Measurements from ENCODE around the gene CIZ1.
"Not testable (repeated sequence)": the region's sequence is repeated elsewhere in the genome, so short reads cannot be mapped to it uniquely, and the experiment has no call there.

CIZ1 gene

DNA sequence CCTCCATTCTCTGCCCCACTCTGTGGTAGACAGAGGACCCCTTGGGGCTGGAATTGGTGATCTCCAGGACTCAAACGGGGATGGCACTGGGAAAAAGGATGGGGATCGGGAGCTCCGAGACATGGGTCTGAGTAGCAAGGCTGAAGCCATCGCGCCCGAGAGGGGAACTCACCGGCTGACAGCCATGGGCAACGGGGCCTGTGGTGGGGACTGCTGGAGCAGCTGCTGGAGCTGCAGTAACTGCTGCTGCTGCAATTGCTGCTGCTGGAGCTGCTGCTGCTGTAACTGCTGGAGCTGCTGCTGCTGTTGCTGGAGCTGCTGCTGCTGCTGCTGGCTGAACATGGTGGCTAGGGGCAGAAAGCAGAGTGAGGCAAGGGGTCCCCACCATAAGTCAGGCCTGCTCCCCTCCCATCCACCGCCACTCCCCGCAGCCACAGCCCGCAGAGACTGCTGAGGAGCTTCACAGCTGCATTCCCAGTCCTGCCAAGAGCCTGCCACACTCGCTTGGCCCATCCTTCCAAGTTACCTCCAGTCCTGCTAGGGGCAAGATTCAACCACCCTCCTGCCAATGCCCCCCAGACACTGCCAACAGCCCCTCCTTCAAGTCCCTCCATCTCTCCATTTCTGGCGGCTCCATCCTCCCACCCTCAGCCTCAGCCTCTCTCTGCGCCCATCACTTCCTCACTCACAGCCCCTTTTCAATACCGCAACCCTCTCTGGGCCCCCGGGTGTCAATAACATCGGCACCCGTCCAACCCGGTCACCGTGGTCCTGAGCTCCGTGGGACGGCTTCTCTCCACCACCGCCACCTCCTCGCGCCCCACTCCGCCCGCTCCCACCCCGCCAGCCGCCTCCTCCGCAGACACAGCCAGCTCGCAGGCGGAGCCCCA is 611 bp downstream of the CIZ1 start:
- DNase-seq: no peak

DNA sequence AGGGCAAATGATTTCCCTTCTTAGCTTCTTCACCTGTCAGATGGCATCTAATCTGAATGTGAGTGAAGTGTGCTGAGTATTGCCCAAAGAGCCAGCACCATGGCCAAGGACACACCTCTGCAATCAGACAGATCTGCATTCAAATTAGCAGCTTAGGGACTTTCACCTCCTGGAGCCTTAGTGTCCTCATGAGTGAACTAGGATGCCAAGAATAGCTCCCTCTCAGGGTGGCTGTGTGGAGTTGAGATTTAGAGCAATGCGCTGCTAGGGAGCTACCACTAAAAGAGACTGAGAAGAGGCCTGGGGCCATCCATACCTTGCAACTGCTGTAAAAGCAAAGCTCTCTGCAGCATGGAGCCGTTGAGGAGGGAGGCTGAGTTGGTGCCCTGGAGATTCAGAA is 1.4 kb downstream of the CIZ1 start:
- no peak for DNase-seq

DNA sequence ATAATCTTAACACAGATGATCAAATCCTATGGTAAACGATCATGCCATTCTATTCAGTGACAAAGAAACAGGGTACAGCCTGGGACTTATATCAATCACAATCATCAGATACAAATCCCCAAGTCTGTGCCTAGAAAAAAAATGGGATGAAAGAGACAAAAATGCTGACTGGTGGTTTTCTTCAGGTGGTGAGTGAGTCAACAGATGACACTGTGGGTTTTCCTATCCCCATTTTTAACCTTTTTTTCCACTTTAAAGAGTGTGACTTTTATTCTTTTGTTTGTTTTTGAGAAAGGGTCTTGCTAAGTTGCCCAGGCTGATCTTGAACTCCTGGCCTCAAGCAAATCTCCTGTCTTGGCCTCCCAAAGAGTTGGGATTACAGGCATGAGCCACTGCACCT is 3.2 kb downstream of the CIZ1 start:
- no peak for DNase-seq

DNA sequence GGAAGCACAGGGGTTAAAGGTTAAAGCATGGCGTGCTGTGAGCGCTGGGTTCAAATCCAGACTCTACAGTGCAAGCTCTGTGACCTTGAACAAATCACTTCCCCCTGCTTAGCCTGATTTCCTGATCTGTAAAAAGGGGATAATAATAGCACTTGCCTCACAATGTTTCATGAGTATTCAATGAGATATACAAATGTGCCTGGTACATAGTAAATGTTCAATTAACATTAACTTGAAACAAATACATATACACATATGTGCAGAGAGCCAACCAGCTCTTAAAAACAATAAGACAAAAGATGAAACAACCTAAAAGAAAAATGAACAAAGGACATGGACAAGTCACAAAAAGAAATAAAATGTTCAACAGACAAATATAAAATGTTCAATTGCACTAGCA is 4.0 kb downstream of the CIZ1 start:
- DNase-seq: no peak

DNA sequence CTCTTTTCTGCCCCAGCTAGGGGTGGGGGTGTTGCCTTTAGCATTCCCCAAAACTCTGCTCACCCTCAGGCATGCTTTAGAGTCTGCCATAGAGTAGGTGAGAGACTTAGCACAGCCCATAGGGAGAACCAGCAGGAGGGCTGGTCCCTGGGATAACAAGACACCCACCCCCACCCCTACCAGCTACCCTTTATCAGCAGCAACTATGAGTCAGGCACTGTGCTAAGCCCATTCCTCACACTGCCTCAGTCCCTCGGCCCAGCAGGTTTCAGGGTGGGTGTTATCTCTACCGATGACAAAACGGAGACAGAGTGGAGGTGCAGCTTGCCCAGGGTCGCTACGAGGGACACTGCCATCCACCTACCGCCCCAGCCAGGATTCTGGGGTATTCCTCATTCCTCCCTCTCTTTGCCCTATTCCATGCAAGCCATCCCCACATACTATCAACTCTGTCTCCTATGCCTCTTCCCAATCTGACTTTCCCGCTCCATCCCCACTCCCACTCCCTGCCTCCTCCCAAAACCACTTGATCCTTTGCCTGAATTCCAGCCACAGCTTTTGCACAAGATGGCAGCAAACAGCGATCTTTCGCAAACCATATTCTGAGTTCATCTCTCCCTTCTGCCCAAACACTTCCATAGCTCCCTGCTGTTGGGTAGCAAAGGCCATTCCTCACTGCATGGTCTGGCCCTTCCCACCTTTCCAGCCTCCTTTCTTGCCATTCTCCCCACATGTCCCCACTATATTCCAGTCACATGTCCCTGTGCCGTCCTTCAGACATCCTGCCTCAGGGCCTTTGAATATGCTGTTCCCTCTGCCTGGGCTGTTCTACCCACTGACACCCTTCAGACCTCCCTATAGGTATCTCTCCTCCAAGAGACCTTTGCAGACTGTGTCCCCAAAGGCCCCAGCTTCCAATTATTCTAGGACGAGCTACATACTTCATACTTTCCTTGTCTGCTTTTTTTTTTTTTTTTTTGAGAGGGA is 5.1 kb downstream of the CIZ1 start:
- no peak for DNase-seq

DNA sequence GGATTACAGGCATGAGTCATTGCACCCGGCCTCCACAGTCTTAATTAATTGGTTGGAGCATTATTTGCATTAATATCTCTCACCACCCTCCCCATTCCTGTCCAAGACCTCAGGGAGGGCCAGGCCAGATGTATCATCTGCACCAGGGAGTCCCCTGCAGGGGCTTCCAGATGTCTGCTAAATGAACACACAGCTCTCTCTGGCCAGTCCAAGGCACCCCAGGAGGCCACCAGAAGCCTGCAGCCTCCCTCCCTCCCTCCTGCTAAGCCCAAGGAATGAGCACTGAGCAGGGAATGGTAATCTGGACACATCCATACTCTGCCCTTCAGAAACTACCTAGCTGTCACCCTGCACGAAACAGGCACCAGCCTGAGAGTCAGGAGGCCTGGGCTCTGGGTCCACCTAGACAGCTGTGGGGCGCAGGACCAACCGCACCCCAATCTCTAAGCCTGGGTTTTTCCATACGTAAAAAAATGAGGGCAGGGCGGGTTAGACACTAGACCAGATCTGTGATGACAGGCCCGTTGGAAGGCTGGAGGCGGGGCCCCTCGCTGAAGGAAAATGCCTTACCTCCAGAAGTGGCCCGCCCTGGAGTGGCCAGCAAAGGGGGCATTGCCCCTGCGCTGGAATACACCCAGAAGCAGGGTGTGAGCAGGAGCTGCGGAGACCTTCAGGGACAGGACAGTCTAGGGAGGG is 8.3 kb downstream of the CIZ1 start:
- no peak for DNase-seq

DNA sequence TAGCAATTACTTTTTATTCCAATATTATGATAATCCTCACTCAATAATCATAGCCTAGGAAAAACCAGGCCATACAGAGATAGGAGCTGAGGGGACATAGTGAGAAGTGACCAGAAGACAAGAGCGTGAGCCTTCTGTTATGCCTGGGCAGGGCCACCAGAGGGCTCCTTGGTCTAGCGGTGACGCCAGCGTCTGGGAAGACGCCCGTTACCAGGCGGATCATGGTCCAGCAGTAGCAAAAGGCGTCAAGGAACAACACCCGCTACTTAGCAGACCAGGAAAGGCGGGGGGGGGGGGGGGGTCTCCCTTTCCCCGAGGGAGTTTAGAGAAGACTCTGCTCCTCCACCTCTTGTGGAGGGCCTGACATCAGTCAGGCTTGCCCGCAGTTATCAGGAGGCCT is 9.9 kb downstream of the CIZ1 start:
- DNase-seq: not testable (repeated sequence)

DNA sequence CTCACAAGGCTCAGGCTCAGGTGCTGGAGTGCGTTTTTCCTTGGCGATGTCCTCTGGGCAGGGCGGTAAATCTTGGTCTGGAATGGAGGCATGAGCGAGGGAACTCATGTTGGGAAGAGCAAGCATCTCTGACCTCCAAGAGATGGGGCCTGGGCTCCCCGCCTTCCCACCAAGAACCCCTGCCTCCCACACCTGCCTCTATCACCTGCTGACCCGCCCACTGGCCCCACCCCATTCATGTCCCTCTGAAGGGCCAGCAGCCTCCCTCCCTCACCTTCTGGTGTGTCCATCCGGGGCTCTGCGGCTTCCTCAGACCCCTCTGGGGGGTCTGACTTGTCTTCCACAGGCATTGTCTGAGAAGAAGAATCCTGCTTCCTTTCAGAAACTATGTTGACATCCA is 10.9 kb downstream of the CIZ1 start:
- no peak for DNase-seq

DNA sequence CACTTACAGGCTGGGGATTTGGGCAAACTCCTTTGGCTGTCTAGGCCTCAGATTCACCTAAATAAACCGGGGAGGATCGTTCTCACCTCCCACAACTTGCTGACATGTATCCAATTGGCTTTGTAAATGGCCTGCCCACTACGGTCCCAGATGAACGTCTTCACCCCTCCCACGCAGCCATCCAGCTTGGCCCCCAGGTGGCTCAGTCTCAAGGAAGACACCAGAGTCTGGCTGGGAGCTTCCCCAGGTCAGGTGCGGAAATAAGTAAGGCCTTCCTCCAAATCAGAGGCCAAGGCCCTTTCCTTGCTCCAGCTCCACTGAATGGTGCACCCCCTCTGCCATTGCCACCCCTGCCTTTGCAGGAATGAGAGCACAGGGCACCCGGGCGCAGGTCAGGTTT is 11.4 kb downstream of the CIZ1 start:
- no peak for DNase-seq

DNA sequence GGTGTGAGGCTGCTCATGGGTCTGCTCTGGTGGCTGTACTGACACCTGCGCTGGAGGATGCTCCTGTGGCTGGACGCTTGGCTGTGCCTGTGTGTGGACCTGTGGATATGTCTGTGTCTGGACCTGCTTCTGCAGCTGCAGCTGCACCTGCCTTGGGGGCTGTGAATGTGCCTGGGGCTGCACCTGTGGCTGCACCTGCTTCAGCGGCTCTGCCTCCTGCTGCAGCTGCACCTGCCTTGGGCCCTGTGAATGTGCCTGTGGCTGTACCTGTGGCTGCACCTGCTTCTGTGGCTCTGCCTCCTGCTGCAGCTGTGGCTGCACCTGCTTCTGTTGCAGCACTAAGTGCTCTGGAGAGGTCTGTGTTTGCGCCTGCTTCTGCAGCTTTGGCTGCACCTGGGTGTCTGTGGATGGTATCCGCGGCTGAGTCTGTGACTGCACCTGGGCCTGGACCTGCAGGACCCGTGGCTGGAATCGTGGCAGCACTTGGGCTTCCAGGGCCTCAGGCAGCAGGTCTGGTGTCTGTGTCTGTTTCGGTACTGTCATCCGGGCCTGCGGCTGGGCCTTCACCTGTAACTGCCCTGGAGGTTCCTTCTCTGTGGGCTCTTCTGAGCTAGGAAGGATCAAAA is 12.5 kb downstream of the CIZ1 start:
- no peak for DNase-seq

DNA sequence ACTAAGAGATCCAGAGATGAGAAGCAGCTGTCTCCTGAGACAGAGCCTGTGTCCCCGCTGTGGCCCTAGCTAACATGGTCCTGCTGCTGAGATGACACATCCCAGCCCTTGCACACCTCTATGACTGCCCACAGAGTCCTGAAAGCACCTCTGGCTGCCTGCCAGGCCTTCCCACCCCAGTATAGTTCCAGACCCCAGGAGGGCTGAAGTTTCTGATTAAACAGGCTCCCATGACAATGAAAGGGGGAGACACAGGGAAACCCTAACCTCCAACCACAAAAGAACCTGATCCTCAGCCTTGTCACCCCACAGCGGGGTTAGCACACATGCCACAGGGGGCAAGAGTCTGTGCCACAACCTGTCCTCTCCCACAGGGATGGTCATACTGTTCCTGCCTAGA is 15.6 kb downstream of the CIZ1 start:
- DNase-seq: no peak

DNA sequence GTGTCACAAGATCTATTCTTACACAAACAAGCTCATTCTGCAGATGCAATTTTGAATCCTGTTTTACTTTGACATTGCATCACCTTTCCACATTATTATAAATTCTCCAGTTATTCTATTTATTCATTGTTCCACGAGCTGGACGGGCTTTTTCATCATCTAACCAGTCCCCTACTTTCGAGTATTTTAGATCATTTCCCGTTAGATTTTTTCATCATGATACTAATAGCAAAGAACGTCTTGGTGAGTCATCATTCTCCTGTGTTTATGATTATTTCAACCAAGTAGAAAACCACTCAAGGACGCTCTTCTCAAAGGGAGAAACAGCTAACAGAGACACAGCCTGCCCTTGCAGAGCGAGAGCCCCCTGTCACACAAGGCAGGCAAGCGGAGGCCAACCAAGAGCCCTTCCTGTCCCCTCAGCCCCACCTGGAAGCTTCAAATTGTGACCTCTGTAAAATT is 16.2 kb downstream of the CIZ1 start:
- no peak for DNase-seq

DNA sequence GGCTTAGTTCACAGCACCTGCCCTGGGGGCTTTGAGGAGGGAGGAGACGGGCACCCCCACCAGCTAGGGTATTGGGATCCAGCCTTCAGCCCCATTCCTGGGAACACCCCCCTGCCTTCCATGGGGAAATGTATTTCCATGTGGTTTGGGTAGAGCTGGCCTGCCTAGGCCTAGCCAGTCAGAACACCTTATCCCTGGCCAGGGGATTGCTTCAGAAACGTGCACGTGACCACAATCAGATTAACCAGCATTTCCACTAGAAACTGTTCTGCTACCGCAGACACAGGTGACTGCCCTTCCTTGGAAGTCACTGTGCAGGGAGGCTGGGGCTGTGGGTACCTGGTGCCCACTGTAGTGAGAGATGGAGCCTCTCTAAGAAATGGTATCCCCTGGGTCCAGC is 17.3 kb downstream of the CIZ1 start:
- DNase-seq: no peak

DNA sequence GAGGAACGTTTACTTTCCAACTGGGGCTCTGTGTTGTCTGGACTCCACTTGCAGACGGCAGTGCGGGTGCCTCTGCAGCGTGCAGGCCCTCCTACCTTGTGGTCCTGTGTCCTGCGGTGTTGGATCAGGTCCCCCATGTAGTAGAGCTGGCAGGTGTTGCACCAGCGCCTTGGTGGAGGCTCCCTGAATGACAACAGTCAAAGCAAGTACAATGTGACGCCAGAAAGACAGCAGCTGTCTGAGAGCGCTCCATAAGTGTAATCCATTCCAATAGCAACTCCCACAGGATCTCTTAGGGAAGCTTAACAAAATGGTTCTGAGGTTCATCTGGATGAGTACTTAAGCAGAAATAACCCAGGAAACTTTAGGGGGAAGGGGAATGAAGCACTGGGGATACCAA is 21.4 kb downstream of the CIZ1 start:
- DNase-seq: no peak

DNA sequence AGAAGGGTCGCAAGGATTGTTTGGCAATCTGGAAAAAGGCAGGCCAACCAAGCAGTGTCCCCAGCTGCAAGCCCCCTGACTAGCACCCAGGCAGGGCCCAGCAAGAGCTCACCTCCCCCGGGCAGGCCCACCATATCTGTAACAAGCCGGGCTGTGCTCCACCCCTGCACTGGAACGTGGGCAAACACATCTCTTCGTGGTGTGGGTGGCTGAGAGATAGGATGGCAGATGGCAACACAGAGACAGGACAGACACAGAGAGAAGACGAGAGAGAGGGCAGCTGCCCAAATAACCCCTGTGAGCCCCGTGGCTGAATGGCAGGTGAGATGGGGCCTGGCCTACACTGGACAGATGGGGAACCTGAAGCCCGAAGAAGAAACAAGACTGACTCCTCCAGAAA is 21.9 kb downstream of the CIZ1 start:
- no peak for DNase-seq

DNA sequence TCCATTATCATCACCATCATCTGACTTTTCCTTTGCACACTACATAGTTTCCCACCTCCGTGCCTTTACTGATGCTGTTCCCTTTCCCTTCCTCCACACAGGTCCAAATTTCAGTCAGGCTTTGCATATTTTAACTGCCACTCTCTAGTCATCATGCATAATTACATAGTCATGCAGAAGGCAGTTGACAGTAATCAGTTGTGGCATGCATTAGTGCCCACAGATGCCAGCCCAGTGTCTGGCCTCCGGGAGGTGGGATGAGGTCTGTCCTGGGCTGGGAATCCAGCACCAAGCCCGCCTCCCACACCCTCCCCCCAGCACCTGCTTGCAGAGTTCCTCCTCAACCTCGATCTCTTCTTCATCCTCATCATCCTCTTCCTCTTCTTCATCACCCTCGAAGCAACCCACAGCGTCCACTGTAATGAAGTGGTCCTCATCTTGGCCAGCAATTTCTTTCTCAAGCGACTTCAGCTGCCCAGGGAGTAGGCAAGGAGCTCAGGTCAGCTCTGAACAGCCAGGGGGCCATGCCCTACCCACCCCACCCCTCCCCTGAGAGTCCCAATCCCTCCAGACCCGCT is 22.6 kb downstream of the CIZ1 start:
- no peak for DNase-seq

DNA sequence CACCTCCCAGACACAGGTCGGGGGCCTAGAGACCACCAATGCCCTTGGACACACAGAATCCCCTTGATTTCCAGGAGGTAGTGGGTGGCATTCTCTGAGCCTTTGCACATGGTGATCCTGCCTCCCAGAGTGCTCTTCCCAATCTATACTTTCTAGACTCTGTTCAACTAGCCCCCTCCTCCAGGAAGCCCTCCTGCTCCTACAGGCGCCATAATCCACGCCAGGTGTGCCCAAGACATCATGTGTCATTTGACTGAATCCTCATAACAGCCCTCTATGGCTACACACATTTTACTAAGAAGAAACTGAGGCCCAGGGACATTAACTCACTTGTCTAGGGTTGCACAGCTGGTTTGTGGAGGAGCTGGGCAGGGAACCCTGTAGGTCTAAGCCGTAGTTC is 24.2 kb downstream of the CIZ1 start:
- no peak for DNase-seq

DNA sequence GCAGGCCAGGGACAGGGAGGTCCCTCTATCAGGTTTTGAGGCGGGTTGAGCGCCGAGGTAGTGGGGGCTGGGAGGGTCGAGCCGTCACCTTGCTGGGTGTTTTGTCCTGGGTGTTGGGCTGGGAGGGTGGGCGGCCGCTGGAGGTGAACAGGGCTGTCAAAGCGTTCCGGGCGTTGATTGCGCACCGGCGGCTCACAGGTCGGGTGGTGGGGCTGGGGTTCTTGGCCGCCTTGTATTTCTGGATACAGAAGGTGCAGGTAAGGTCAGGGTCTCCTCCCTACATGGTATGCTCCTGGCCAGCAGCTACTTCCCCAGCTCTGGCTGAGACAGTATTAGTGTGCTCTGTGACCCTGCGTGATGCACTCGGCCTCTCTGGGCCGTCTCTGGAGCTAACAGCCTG is 25.2 kb downstream of the CIZ1 start:
- no peak for DNase-seq

DNA sequence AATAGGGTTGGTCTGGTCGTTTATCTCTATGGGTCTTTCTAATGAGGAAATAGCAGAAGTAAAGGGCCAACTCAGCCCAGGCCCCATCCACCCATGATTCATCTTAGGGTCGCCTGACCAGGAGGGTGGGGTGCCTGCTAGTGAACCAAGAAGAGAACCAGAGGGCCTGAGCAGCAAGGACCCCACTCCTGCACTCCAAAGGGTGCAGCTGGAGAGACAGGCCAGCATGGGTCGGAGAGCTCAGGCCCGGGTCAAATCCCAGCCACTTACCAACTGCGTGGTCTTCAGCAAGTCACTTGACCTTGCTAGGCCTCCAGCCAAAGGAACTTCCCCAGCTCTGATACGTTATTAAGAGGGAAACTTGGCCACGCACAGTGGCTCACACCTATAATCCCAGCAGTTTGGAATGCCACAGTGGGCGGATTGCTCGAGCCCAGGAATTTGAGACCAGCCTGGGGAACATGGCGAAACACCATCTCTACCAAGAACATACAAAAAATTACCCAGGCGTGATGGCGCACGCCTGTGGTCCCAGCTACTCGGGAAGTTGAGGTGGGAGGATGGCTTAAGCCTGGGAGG is 27.0 kb downstream of the CIZ1 start:
- no peak for DNase-seq

DNA sequence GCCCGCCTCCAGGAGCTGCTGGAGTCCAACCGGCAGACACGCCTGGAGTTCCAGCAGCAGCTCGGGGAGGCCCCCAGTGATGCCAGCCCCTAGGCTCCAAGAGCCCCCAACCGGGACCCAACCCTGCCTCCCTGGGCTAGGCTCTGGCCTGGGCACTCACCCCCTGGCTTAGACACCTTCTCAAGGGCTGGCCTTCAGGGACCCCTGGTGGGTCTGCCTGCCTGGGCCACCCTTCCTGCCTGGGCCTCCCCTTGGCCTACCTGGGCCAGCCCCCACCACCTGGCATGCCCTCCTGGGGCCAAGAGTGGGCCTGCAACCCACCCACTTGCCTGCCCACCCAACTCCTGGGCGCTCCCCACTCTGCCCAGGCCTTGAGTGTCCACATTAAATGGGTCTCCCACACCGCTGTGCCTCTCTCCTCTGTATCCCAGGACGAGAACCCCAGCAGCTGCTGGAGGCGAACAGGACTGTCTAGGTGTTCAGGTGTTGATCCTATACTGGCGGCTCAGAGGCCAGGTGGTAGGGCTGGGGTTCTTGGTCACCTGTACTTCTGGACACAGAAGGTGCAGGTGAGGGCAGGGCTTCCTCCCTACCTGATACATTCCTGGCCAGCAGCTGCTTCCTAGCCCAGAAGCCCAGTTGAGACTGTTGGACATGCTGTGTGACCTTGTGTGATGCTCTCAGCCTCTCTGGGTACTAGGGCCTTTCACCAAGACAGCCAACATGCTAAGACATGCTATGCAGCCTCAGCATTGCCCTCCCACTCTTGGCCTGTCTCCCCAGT is 27.7 kb downstream of the CIZ1 start:
- no peak for DNase-seq

DNA sequence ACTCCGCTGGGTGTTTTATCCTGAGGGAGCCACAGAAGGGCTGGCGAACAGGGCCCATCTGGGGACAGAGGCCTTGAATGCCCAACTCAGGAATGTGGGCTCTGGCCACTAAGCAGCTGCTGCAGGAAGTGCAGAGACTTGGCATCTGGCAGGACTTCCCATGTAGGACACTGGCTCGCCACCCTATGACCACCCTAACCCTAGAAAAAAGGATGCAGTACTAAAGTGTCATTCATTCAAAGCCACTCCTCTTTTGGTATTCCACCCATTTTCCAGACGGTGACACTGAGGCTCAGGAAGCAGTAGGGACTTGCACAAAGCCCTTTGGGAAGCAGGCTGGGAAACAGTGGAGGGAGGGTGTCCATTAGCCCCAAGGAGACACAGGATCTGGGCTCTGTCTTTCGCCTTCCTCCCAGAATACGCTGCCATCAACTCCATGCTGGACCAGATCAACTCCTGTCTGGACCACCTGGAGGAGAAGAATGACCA is 28.3 kb downstream of the CIZ1 start:
- no peak for DNase-seq
